GM18526 (cell line): ENCODE data around the gene C3orf70.

ENCODE experiments used
- POLR2A ChIP-seq: IDR thresholded peaks from 3 replicates; pipeline ENCODE4 v1.6.1; 2011; ENCODE audit not compliant: insufficient read length; ENCODE audit errors: extremely low read depth

Gene C3orf70

DNA sequence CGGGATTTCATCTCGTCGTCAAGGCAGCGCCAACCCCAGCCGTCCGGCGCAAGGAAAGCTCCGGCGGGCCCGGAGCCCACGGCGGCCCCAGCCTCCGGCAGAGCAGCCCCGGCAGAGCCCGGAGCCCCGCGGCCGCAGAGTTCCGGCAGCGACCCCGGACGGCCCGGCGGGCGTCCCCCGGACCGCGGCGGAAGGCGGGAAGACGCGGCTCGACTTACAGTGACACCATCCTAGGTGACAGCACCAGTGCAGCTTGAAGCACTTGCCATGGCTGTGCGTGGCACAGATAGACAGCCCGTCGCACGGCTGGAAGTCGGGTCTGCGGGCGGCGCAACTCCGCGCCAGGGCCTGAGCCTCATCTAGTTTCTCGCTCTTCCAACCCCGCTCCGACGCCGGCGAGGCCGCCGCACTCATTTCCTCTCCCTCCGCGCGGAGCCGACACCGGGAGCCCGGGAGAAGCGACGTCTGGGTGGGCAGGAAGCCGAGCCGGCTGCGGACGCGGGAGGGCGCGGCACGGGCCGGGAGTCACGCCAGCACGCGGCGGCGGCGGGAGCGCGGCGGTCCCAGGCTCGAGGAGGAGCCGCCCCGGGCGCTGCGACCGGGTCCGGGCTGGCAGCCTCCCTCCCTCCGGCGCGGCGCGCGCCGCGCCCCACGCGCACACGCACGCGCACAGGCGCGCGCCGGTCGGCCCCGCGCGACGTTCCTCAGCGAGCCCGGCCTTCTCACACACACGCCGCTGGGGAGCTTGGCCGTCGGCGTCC is at the start of gene C3orf70:
C3orf70 (minus strand) TSS at position 651 of the 761 bp plus-strand sequence; CDS start at position 414, 237 bp downstream.
- TF ChIP-seq POLR2A: no peak

DNA sequence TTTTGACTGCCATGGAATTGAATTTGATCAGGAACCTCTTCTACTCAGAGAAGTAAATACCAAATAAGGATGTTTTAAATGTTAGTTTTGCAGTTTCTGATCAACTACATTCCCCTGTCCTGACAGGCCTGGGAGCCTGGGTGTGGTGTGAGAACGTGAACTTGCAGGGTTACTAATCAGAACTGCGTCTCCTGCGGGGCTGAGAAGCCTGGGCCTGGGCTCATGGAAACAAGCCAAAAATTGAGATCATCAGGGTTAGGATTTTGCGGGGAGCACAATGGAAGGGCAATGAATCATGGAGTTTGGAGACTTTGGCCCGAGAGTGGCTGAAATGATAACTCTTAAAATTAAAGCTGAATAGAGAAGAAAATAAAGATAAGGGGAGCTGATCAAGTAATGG is 47.8 kb upstream of the C3orf70 start:
- no peak for TF ChIP-seq POLR2A

- TF ChIP-seq POLR2A: no peak
Measured at GRCh38 chr3:185199671-185200070, 46.8 kb upstream of the C3orf70 start.

DNA sequence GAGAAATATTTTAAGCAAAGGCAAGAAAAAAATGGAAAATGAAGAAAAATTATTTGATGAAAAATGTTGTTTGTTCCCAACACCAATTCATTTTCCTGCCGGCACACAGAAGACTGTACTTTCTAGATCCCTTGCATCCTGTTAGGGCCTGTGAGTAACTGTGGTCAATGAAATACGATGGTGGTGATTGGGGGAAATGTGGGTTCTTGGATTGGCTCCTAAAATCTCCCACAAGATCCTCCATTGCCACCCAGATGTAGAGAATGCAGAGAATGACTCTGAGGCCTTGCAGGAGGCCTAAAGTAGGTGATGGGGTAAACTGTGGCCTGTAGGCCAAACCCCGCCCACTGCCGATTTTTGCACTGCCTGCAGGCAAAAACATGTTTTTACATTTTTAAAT is 46.3 kb upstream of the C3orf70 start:
- no peak for TF ChIP-seq POLR2A

DNA sequence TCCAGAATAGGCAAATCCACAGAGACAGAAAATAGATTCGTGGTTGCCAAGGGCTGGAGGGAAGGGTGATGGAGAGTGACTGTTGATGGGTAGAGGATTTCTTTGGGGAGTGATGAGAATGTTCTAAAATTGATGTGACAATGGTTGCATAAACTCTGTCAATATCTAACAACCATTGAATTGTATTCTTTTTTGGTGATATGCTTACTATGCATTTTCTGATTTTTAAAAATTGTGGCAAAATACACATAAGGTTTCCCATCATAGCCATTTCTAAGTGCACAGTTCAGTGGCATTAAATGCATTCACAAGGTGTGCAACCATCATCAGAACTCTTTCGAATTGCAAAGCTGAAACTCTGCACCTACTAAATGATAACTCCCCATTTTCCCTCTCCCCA is 44.2 kb upstream of the C3orf70 start:
- no peak for TF ChIP-seq POLR2A

DNA sequence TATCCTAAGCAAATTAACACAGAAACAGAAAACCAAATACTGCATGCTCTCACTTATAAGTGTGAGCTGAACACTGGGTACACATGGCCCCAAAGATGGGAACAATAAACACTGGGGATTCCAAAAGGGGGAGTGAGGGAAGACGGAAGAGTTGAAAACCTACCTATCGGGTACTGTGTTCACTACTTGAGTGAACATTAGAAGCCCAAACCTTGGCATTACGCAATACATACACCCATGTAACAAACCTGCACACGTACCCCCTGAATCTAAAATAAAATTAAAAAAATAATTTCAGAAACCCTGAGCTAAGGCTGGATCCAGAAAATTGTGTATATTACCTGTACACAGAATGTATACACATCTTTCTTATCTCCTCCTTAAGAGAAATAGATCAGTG is 42.8 kb upstream of the C3orf70 start:
- TF ChIP-seq POLR2A: no peak

GRCh38 chr3:185188816-185189215 is 36.0 kb upstream of the C3orf70 start:
- TF ChIP-seq POLR2A: no peak

GRCh38 chr3:185187391-185187790 is 34.5 kb upstream of the C3orf70 start:
- TF ChIP-seq POLR2A: no peak

DNA sequence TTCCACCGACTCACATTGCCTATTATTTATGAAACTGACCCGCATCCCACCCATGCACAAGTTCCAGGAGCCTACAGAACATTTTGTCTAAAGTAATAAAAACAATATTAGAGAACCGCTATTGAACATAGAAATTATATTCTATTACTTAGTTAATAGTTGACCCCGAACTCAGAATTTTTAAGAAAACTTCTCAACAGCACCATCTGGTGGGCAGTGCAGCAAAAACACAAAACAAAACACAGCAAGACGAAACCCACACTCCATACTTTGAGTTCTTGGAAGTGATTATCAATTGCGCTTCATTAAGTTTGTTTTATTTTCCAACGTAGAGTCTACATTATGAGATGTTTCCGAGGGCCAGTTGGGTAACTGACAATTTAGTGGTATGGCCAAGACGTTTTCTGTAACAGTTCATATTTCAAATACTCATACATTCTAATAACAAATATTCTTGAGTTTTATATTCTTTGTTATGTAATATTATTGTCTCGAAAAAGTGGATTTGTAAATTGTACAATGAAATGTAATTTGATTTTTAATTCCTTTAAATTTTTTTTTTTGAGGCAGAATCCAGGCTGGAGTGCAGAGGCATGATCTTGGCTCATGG is 24.0 kb upstream of the C3orf70 start:
- no peak for TF ChIP-seq POLR2A

DNA sequence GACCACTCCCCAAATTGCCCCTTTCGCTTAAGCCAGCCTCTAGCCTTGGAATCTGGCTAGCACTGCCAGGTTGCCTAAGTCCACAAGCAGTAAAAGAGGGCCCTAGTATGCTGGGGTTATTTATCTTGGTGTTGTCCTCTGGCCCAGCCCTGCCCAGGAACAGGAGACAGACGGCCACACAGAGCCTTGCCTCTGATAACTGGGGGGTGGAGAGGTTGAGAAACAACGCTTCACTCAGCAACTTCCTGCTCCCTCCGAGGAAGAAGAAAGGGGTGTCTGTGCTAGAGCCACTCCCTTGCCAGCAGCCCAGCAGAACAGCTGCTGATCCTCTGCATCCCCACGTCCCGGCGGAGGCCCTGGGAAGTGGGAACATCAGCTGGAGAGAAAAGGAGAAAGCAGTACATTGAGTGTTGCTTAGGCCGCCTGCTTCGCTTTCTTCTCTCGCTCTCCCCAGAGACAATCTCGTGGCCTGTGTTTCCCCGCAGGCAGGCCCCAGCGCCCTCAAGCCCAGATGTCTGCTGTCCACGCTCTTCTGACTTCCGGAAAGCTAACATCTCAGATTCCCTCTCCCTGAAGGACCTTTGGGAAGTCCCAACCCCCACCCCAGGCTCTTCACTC is 22.6 kb upstream of the C3orf70 start:
- no peak for TF ChIP-seq POLR2A

GRCh38 chr3:185172086-185173049 is 19.5 kb upstream of the C3orf70 start:
- TF ChIP-seq POLR2A: no peak

- no peak for TF ChIP-seq POLR2A
Measured at GRCh38 chr3:185164428-185165217, 11.8 kb upstream of the C3orf70 start.

- TF ChIP-seq POLR2A: no peak
Measured at GRCh38 chr3:185162634-185163033, 9.8 kb upstream of the C3orf70 start.

- no peak for TF ChIP-seq POLR2A
Measured at GRCh38 chr3:185161761-185162160, 8.9 kb upstream of the C3orf70 start.

DNA sequence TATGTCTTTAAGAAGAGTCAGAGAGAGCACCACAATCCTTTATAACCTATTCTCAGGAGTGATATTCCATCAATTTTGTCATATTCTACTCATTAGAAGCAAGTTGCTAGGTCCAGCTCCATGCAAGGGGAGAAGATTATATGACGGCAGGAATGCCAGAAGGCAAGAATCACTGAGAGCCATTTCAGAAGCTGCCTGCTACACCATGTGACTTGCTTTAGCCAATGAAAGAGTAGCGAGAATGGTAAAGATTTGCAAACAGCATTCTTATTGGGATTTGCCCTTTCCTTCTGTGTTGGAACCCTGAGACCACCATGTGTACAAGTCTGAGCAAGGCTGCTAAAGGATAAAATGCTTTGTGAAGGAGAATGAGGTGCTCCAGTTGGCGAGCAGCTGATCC is 4.5 kb upstream of the C3orf70 start:
- no peak for TF ChIP-seq POLR2A

GRCh38 chr3:185155678-185156077 is 2.8 kb upstream of the C3orf70 start:
- no peak for TF ChIP-seq POLR2A
